Caco-2 (cell line): ENCODE data around the gene CIT. TPM values are rescaled to one million over a fixed set of nuclear protein-coding genes. Genes with fewer than 3 reads are reported as not detected.
"Not testable (repeated sequence)": the region's sequence is repeated elsewhere in the genome, so short reads cannot be mapped to it uniquely, and the experiment has no call there.

Experiments
- BruUV-seq: library from RNA; stranded (reverse); fragments of 400-500 nt; replicated peaks from 2 replicates; lab custom pipeline; 2021; lab: Mats Ljungman, UMichigan
- CTCF ChIA-PET: fragments of 300-600 bp; sonication (Branson Sonifier 250); formaldehyde crosslinking; loops from one replicate; lab custom pipeline; 2022; ENCODE audit warnings: antibody characterized with exemption; lab: Charles Lee
- POLR2A ChIA-PET: fragments of 300-600 bp; sonication (Branson Sonifier 250); formaldehyde crosslinking; loops from one replicate; lab custom pipeline; 2022; ENCODE audit warnings: antibody characterized with exemption; lab: Charles Lee
- DNase-seq, 2 experiments: peaks; one replicate each; pipeline versions ENCODE4 v3.0.0 to v3.0.0-alpha.2; 2020 to 2022
- H3K27me3 ChIP-seq: replicated peaks from 2 replicates; pipeline ENCODE4 v1.6.0; 2011; ENCODE audit warnings: low read length; ENCODE audit not compliant: control insufficient read depth, insufficient read depth
- H3K36me3 ChIP-seq: 2 replicates; pipeline ENCODE4 v1.5.1; 2011; ENCODE audit warnings: low read length; ENCODE audit not compliant: control insufficient read depth, insufficient read depth
- H3K4me1 ChIP-seq: fragments of 250-450 bp; sonication (Bioruptor Pico); 2 replicates; pipeline ENCODE4 v1.5.1; 2020; ENCODE audit warnings: mild to moderate bottlenecking
- H3K4me3 ChIP-seq: 2 replicates; pipeline ENCODE4 v1.5.1; 2011; ENCODE audit warnings: low read depth, mild to moderate bottlenecking, control low read depth, low read length
- H3K9me3 ChIP-seq: fragments of 250-450 bp; sonication (Bioruptor Pico); 2 replicates; pipeline ENCODE4 v1.5.1; 2020; ENCODE audit warnings: mild to moderate bottlenecking, moderate library complexity
- H3K27ac Mint-ChIP-seq: one replicate; pipeline ENCODE4 v1.8.0; 2022; ENCODE audit warnings: mixed read lengths; ENCODE audit not compliant: unreplicated experiment
- H3K27me3 Mint-ChIP-seq: one replicate; pipeline ENCODE4 v1.8.0; 2022; ENCODE audit warnings: mixed read lengths; ENCODE audit not compliant: insufficient read depth, unreplicated experiment
- H3K36me3 Mint-ChIP-seq: one replicate; pipeline ENCODE4 v1.8.0; 2022; ENCODE audit warnings: mild to moderate bottlenecking, mixed read lengths; ENCODE audit not compliant: insufficient read depth, unreplicated experiment
- H3K4me1 Mint-ChIP-seq: one replicate; pipeline ENCODE4 v1.8.0; 2022; ENCODE audit warnings: low read depth, mixed read lengths; ENCODE audit not compliant: unreplicated experiment
- H3K4me3 Mint-ChIP-seq: one replicate; pipeline ENCODE4 v1.8.0; 2022; ENCODE audit warnings: mild to moderate bottlenecking, moderate library complexity, mixed read lengths; ENCODE audit not compliant: unreplicated experiment
- H3K9me3 Mint-ChIP-seq: one replicate; pipeline ENCODE4 v1.8.0; 2022; ENCODE audit warnings: mixed read lengths; ENCODE audit not compliant: unreplicated experiment
- intact Hi-C: fragments of 100-400 bp; cut with micrococcal nuclease; formaldehyde crosslinking; loops from one replicate; pipeline ENCODE4 v1.10.0; 2022; ENCODE audit not compliant: unreplicated experiment
- total RNA-seq: library from RNA; stranded (reverse); gene quantifications from 2 replicates; pipeline ENCODE4 v1.2.3, GENCODE V29; 2022
- TF ChIP-seq, protein P1 (sequence below), 2 experiments: fragments of 200-600 bp in 1 of 2; IDR thresholded peaks; 1 replicate in 1 of 2; 2 replicates in 1 of 2; pipeline versions ENCODE4 v1.5.1 to v1.8.0; 2011 to 2022; ENCODE audit warnings: antibody characterized with exemption in 1 of 2, control low read depth in 1 of 2, inconsistent platforms in 1 of 2, low read depth in 1 of 2, low read length in 1 of 2, mild to moderate bottlenecking in 1 of 2, moderate library complexity in 1 of 2; ENCODE audit not compliant: insufficient read depth in 1 of 2, severe bottlenecking in 1 of 2, unreplicated experiment in 1 of 2

The CIT gene
- total RNA-seq, 1 experiment from 2014 or later, result 55.9 TPM

DNA sequence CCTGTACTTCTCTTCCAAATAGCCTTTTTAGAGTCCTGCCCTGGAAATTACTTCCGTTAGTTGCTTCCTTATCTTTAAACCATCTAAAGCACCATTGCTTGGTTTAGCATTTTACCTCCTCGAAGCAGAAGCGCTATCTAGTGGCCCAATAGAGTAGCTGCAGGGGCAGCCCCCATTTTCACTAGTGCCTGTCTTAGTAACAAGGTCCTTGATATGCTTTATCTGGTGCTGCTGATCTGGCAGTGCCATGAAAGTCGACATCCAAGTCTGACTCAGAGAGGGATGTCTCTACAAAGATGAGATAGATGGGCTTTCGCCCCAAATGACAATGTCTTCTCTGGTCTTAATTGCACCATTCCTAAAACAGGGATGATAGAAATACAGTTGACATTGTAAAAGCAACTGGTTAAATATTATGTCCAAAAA is 25.0 kb upstream of the CIT start:
- Mint-ChIP-seq H3K9me3 (no peaks in the 10 kb centered on the region), H3K27ac (no peak overlapping the region), H3K4me1 (no peaks in the 10 kb centered on the region), H3K4me3 (no peak overlapping the region), H3K36me3 (no peaks in the 10 kb centered on the region), H3K27me3 (no peaks in the 10 kb centered on the region)
- no peak overlapping the region for H3K4me3 ChIP-seq
- intact Hi-C loops, result loop anchor here (1.0 to 5.0 kb wide), 4 partner anchors 25 to 245 kb away; partner anchors contain the start of gene CIT
- no peaks in the 10 kb centered on the region for H3K27me3 ChIP-seq
- ChIA-PET POLR2A (no interaction called here), CTCF (interaction anchor here (0.6 to 1.0 kb wide), 3 partner anchors 9 to 25 kb away, joined by 3 read pairs; partner anchors contain the start of gene CIT)
- no peaks in the 10 kb centered on the region for H3K9me3 ChIP-seq
- H3K4me1 ChIP-seq, result no peaks in the 10 kb centered on the region
- TF ChIP-seq, protein P1, sequence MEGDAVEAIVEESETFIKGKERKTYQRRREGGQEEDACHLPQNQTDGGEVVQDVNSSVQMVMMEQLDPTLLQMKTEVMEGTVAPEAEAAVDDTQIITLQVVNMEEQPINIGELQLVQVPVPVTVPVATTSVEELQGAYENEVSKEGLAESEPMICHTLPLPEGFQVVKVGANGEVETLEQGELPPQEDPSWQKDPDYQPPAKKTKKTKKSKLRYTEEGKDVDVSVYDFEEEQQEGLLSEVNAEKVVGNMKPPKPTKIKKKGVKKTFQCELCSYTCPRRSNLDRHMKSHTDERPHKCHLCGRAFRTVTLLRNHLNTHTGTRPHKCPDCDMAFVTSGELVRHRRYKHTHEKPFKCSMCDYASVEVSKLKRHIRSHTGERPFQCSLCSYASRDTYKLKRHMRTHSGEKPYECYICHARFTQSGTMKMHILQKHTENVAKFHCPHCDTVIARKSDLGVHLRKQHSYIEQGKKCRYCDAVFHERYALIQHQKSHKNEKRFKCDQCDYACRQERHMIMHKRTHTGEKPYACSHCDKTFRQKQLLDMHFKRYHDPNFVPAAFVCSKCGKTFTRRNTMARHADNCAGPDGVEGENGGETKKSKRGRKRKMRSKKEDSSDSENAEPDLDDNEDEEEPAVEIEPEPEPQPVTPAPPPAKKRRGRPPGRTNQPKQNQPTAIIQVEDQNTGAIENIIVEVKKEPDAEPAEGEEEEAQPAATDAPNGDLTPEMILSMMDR (IDR thresholded peaks at IDR 0.05; ENCODE audit: insufficient read depth in 1 of 2, low read depth in 1 of 2, low read length in 1 of 2, severe bottlenecking in 1 of 2, unreplicated experiment in 1 of 2), result peak; percentile 83 to 90
- no TSS peak for BruUV-seq
- peak; percentile 73 to 74 for DNase-seq
- H3K36me3 ChIP-seq, result no peaks in the 10 kb centered on the region

DNA sequence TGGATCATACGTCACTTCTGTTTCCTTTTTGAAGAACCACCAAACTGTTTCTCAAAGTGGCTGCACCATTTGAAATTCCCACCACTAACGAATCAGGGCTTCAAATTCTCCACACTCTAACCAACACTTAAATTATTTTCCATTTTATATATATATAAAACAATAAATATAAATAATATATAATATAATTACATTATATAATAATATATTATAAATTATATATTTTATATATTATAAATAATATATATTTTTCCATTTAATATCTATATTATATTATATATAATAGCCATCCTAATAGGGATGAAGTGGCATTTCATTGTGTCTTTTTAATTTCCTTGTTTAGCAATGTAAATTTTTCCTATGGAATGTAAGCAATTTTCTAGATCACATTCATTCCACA is 24.6 kb upstream of the CIT start:
- DNase-seq, result no peak
- Histone ChIP-seq H3K9me3 (no peaks in the 10 kb centered on the region), H3K4me1 (no peaks in the 10 kb centered on the region), H3K4me3 (no peak overlapping the region), H3K27me3 (no peaks in the 10 kb centered on the region), H3K36me3 (no peaks in the 10 kb centered on the region)
- Mint-ChIP-seq H3K4me3 (no peak overlapping the region), H3K27me3 (no peaks in the 10 kb centered on the region), H3K36me3 (no peaks in the 10 kb centered on the region), H3K27ac (no peak overlapping the region), H3K9me3 (no peaks in the 10 kb centered on the region), H3K4me1 (no peaks in the 10 kb centered on the region)
- TF ChIP-seq, protein P1 (IDR thresholded peaks at IDR 0.05; ENCODE audit: insufficient read depth in 1 of 2, low read depth in 1 of 2, low read length in 1 of 2, severe bottlenecking in 1 of 2, unreplicated experiment in 1 of 2), result no peak
- ChIA-PET CTCF (no interaction called here), POLR2A (no interaction called here)
- intact Hi-C loops, result loop anchor here (1.0 to 5.0 kb wide), 4 partner anchors 24 to 244 kb away; partner anchors contain the start of gene CIT
- no TSS peak for BruUV-seq

DNA sequence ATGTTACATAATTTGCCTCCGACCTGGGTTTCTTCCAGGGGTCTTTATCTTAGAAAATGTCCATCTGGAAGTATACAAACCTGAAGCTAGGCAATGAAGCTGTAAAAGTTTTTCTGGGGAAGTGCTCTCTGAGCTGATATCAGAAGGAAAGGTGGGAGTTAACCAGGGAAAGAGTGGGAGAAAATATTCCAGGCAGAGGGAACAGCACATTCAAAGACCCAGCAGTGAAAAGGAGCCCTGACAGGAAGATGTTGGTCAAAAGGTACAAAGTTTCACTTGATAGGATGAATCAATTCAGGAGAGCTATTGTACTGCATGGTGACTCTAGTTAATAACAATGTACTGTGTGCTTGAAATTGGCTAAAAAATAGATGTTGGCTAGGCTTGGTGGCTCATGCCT is 17.8 kb upstream of the CIT start:
- no peaks in the 10 kb centered on the region for H3K27me3 ChIP-seq
- no peak overlapping the region for H3K27ac Mint-ChIP-seq
- H3K27me3 Mint-ChIP-seq, result no peaks in the 10 kb centered on the region
- no peak overlapping the region for H3K4me3 ChIP-seq
- POLR2A ChIA-PET, result no interaction called here
- H3K9me3 Mint-ChIP-seq, result no peaks in the 10 kb centered on the region
- H3K36me3 Mint-ChIP-seq, result no peaks in the 10 kb centered on the region
- peaks cover under 1% of the 10 kb centered on the region for H3K4me1 ChIP-seq
- H3K36me3 ChIP-seq, result no peaks in the 10 kb centered on the region
- BruUV-seq, result no TSS peak
- no peak for DNase-seq
- H3K9me3 ChIP-seq, result no peaks in the 10 kb centered on the region
- CTCF ChIA-PET, result no interaction called here
- H3K4me3 Mint-ChIP-seq, result no peak overlapping the region
- intact Hi-C loops, result no loop called here
- H3K4me1 Mint-ChIP-seq, result no peaks in the 10 kb centered on the region
- TF ChIP-seq, protein P1 (IDR thresholded peaks at IDR 0.05; ENCODE audit: insufficient read depth in 1 of 2, low read depth in 1 of 2, low read length in 1 of 2, severe bottlenecking in 1 of 2, unreplicated experiment in 1 of 2), result no peak

DNA sequence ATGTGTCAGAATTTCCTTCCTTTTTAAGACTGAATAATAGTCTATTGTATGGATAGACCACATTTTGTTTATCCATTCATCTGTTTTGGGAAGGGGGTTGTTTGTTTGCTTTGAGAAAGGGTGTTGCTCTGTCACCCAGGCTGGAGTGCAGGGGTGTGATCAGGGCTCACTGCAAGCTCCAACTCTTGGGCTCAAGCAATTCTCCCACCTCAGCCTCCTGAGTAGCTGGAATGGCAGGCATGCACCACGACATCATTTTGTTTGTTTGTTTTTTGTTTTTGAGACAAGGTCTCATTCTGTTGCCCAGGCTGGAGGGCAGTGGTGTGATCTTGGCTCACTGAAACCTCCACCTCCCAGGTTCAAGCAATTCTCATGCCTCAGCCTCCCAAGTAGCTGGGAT is 15.5 kb upstream of the CIT start:
- H3K4me3 ChIP-seq, H3K4me3 Mint-ChIP-seq, CTCF ChIA-PET, H3K9me3 ChIP-seq, H3K4me1 Mint-ChIP-seq, H3K27me3 ChIP-seq, H3K36me3 ChIP-seq, DNase-seq, H3K9me3 Mint-ChIP-seq, intact Hi-C loops, H3K36me3 Mint-ChIP-seq, POLR2A ChIA-PET, H3K27me3 Mint-ChIP-seq, H3K4me1 ChIP-seq, BruUV-seq, H3K27ac Mint-ChIP-seq: not testable (repeated sequence)
